Omental fat pad (tissue), 4 donors: ENCODE results near the gene NAIP. TPM values are rescaled to one million over a fixed set of nuclear protein-coding genes. Genes with fewer than 3 reads are reported as not detected.
"Not testable (repeated sequence)": the region's sequence is repeated elsewhere in the genome, so short reads cannot be mapped to it uniquely, and the experiment has no call there.

ENCODE experiments used
- ATAC-seq: fragments of 150-250 bp; one replicate; pipeline ENCODE4 v1.9.1; 2016; ENCODE audit warnings: mild to moderate bottlenecking, moderate library complexity; ENCODE audit not compliant: low FRiP score
- DNase-seq: peaks from one replicate; pipeline ENCODE4 v3.0.0-alpha.2; 2019; ENCODE audit warnings: low spot score
- CTCF ChIP-seq, 3 donors: fragments of 450-650 bp; IDR thresholded peaks; one replicate each; pipeline ENCODE4 v1.5.1; 2016 to 2017; ENCODE audit warnings: antibody characterized with exemption in 3 of 3, mild to moderate bottlenecking in 3 of 3, moderate library complexity in 2 of 3
- total RNA-seq, 4 donors: library from RNA; depleted of rRNA; stranded (reverse); fragments of >200 nt; gene quantifications; one replicate each; pipeline ENCODE4 v1.1.0, GENCODE V29; 2016

NAIP gene
- total RNA-seq, 4 donors from 2014 or later: 14.7 to 70.3 (median 38.8) TPM

- TF ChIP-seq CTCF (IDR thresholded peaks at IDR 0.05): no peak
- no peak for ATAC-seq
- no peak for DNase-seq
Measured at GRCh38 chr5:71011194-71011792, 13.8 kb downstream of the NAIP start.

GRCh38 chr5:71006983-71007382 is 18.2 kb downstream of the NAIP start:
- DNase-seq, ATAC-seq: not testable (repeated sequence)

GRCh38 chr5:70984882-70985281 is 40.3 kb downstream of the NAIP start:
- ATAC-seq, DNase-seq: not testable (repeated sequence)

- DNase-seq, ATAC-seq: not testable (repeated sequence)
Measured at GRCh38 chr5:70967220-70967619, 57.9 kb downstream of the NAIP start.

GRCh38 chr5:70964531-70964930 is 60.6 kb downstream of the NAIP start:
- not testable (repeated sequence) for DNase-seq, ATAC-seq

GRCh38 chr5:70953068-70953467 is 72.1 kb downstream of the NAIP start:
- ATAC-seq, DNase-seq: not testable (repeated sequence)

- not testable (repeated sequence) for ATAC-seq, DNase-seq
Measured at GRCh38 chr5:70932560-70932959, 92.6 kb downstream of the NAIP start.

- DNase-seq, ATAC-seq: not testable (repeated sequence)
Measured at GRCh38 chr5:70931709-70932368, 93.3 kb downstream of the NAIP start.

- DNase-seq: not testable (repeated sequence)
- ATAC-seq: peak; percentile 37
Measured at GRCh38 chr5:70925211-70925562, 100.0 kb downstream of the NAIP start.

Other genes with a start within 250 kb of the NAIP start
- gene SERF1A, start 124.7 kb downstream of the NAIP start, total RNA-seq: 10 to 100 TPM in 1 of 4 donors, 1 to 10 TPM in 3; 2.9 to 29.0 (median 6.8) TPM
- gene SMN1, start 100.3 kb downstream of the NAIP start, total RNA-seq: 10 to 100 TPM; 22.5 to 46.5 (median 34.4) TPM
- gene GTF2H2, start 42.3 kb upstream of the NAIP start, total RNA-seq: 10 to 100 TPM in 3 of 4 donors, 1 to 10 TPM in 1; 7.9 to 37.2 (median 16.1) TPM